Liver (tissue), 9 donors: Measurements from ENCODE around the gene SSR3. TPM values are rescaled to one million over a fixed set of nuclear protein-coding genes. Genes with fewer than 3 reads are reported as not detected.

ENCODE experiments used
- DNase-seq: peaks from one replicate; pipeline ENCODE4 v3.0.0-alpha.2; 2017; ENCODE audit warnings: low spot score
- H3K27ac ChIP-seq, 2 donors: one replicate each; pipeline ENCODE4 v1.7.0; 2013; ENCODE audit warnings: inconsistent platforms in 2 of 2, low read length in 2 of 2, control low read depth in 1 of 2, low read depth in 1 of 2, mild to moderate bottlenecking in 1 of 2
- H3K27me3 ChIP-seq, 4 donors: one replicate each; pipeline versions ENCODE4 v1.6.1 to v1.7.0; 2013; ENCODE audit warnings: low read length in 3 of 4, inconsistent platforms in 1 of 4, mild to moderate bottlenecking in 1 of 4, moderate library complexity in 1 of 4; ENCODE audit not compliant: control insufficient read depth in 4 of 4, insufficient read depth in 4 of 4
- H3K36me3 ChIP-seq, 4 donors: one replicate each; pipeline versions ENCODE4 v1.6.1 to v1.7.0; 2013; ENCODE audit warnings: low read length in 3 of 4, mild to moderate bottlenecking in 3 of 4, low read depth in 1 of 4, moderate library complexity in 1 of 4; ENCODE audit not compliant: control insufficient read depth in 4 of 4, insufficient read depth in 3 of 4
- H3K4me1 ChIP-seq, 4 donors: one replicate each; pipeline versions ENCODE4 v1.6.1 to v1.7.0; 2013; ENCODE audit warnings: low read length in 3 of 4, mild to moderate bottlenecking in 3 of 4, moderate library complexity in 1 of 4; ENCODE audit not compliant: control insufficient read depth in 4 of 4, insufficient read depth in 4 of 4
- H3K4me3 ChIP-seq, 3 donors: one replicate each; pipeline versions ENCODE4 v1.6.1 to v1.7.0; 2013; ENCODE audit warnings: low read length in 3 of 3, control low read depth in 1 of 3, low read depth in 1 of 3, mild to moderate bottlenecking in 1 of 3
- H3K9ac ChIP-seq, 2 donors: one replicate each; pipeline ENCODE4 v1.7.0; 2013; ENCODE audit warnings: low read length in 2 of 2, mild to moderate bottlenecking in 2 of 2, moderate library complexity in 2 of 2, control low read depth in 1 of 2, low read depth in 1 of 2
- H3K9me3 ChIP-seq, 4 donors: one replicate each; pipeline versions ENCODE4 v1.6.1 to v1.7.0; 2013; ENCODE audit warnings: low read length in 3 of 4; ENCODE audit not compliant: control insufficient read depth in 4 of 4
- CTCF ChIP-seq: fragments of 150-350 bp; IDR thresholded peaks from 2 replicates; pipeline ENCODE4 v1.5.1; 2017; ENCODE audit warnings: improper control_type of control experiment, low read depth, low read length; ENCODE audit not compliant: missing input control
- EGR1 ChIP-seq, 2 donors: IDR thresholded peaks; 2 replicates each; pipeline ENCODE4 v1.6.1; 2016 to 2018; ENCODE audit warnings: antibody characterized with exemption in 2 of 2, low read depth in 2 of 2
- FOXA1 ChIP-seq: IDR thresholded peaks from 2 replicates; pipeline ENCODE4 v1.6.1; 2016; ENCODE audit warnings: antibody characterized with exemption
- FOXA2 ChIP-seq: IDR thresholded peaks from 2 replicates; pipeline ENCODE4 v1.6.1; 2016; ENCODE audit warnings: antibody characterized with exemption
- GABPA ChIP-seq, 2 donors: IDR thresholded peaks in 1 of 2; conservative IDR thresholded peaks in 1 of 2; 2 replicates each; pipeline ENCODE4 v1.6.1; 2016; ENCODE audit warnings: antibody characterized with exemption in 2 of 2, mild to moderate bottlenecking in 1 of 2, moderate library complexity in 1 of 2
- HNF4A ChIP-seq, 2 donors: conservative IDR thresholded peaks; 2 replicates each; pipeline ENCODE4 v1.6.1; 2016; ENCODE audit warnings: antibody characterized with exemption in 2 of 2, mild to moderate bottlenecking in 2 of 2
- HNF4G ChIP-seq: IDR thresholded peaks from 2 replicates; pipeline ENCODE4 v1.6.1; 2016; ENCODE audit warnings: antibody characterized with exemption
- JUND ChIP-seq, 2 donors: IDR thresholded peaks; 2 replicates each; pipeline ENCODE4 v1.6.1; 2016; ENCODE audit warnings: antibody characterized with exemption in 2 of 2
- MAX ChIP-seq: IDR thresholded peaks from 2 replicates; pipeline ENCODE4 v1.6.1; 2016; ENCODE audit warnings: antibody characterized with exemption
- NR2F2 ChIP-seq: IDR thresholded peaks from 2 replicates; pipeline ENCODE4 v1.6.1; 2016; ENCODE audit warnings: antibody characterized with exemption
- RAD21 ChIP-seq, 2 donors: IDR thresholded peaks; 2 replicates each; pipeline ENCODE4 v1.6.1; 2016; ENCODE audit warnings: antibody characterized with exemption in 2 of 2, mild to moderate bottlenecking in 2 of 2
- REST ChIP-seq: IDR thresholded peaks from 2 replicates; pipeline ENCODE4 v1.6.1; 2016; ENCODE audit warnings: antibody characterized with exemption, mild to moderate bottlenecking
- RXRA ChIP-seq, 2 donors: IDR thresholded peaks; 2 replicates each; pipeline ENCODE4 v1.6.1; 2017 to 2018; ENCODE audit warnings: antibody characterized with exemption in 2 of 2, mild to moderate bottlenecking in 1 of 2
- SP1 ChIP-seq: IDR thresholded peaks from 2 replicates; pipeline ENCODE4 v1.6.1; 2018; ENCODE audit warnings: antibody characterized with exemption, mild to moderate bottlenecking
- TAF1 ChIP-seq: conservative IDR thresholded peaks from 2 replicates; pipeline ENCODE4 v1.6.1; 2016; ENCODE audit warnings: antibody characterized with exemption, mild to moderate bottlenecking
- YY1 ChIP-seq: IDR thresholded peaks from 2 replicates; pipeline ENCODE4 v1.6.1; 2016; ENCODE audit warnings: antibody characterized with exemption, mild to moderate bottlenecking
- WGBS: extraction: QIAGEN DNeasy Blood & Tissue Kit; methylation state at CpG from one replicate; pipeline ENCODE4 v1.1.7; 2013; 5-methylcytosine and 5-hydroxymethylcytosine counted together
- polyA plus RNA-seq, 2 donors: library from polyadenylated mRNA; stranded (reverse) in 1 of 2; unstranded in 1 of 2; fragments of 200-250 nt in 1 of 2; fragments of >200 nt in 1 of 2; fragmentation: Nextera tagmentation in 1 of 2; extraction: Ambion mirVana in 1 of 2; gene quantifications; one replicate each; pipeline versions ENCODE4 v1.2.1 to v1.2.3, GENCODE V29; 2013 to 2015
- total RNA-seq, 2 donors: library from RNA; depleted of rRNA; stranded (reverse); fragments of >200 nt; gene quantifications; one replicate each; pipeline ENCODE4 v1.2.3, GENCODE V29; 2014
- TF ChIP-seq, protein P1 (sequence below): IDR thresholded peaks from 2 replicates; pipeline ENCODE4 v1.6.1; 2016; ENCODE audit warnings: antibody characterized with exemption
- TF ChIP-seq, protein P2 (sequence below): IDR thresholded peaks from 2 replicates; pipeline ENCODE4 v1.6.1; 2016; ENCODE audit warnings: antibody characterized with exemption
- donor health status: healthy.
- donor health status: healthy.
- donor health status: healthy.
- donor health status: healthy.
- donor health status: healthy.

The SSR3 gene
- total and polyA plus RNA-seq, 4 donors, result 63.7 to 168 (median 115) TPM

- Histone ChIP-seq H3K36me3 (no peaks in the 10 kb centered on the region), H3K9me3 (no peaks in the 10 kb centered on the region), H3K4me1 (no peaks in the 10 kb centered on the region), H3K9ac (no peak overlapping the region), H3K27me3 (no peaks in the 10 kb centered on the region), H3K4me3 (no peak overlapping the region), H3K27ac (no peak overlapping the region)
- TF ChIP-seq YY1 (no peak), FOXA1 (no peak), HNF4A (conservative IDR thresholded peaks at IDR 0.05) (no peak), TAF1 (no peak), JUND (IDR thresholded peaks at IDR 0.05) (no peak), NR2F2 (no peak), REST (no peak), EGR1 (IDR thresholded peaks at IDR 0.05; ENCODE audit: low read depth in 2 of 2) (no peak)
- TF ChIP-seq, protein P1, sequence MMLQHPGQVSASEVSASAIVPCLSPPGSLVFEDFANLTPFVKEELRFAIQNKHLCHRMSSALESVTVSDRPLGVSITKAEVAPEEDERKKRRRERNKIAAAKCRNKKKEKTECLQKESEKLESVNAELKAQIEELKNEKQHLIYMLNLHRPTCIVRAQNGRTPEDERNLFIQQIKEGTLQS, result no peak
- 91% methylated on average over 4 of the region's 4 CpGs for WGBS
- DNase-seq, result no peak
These were observed 32.2 kb downstream of the SSR3 start for GRCh38 chr3:156522673-156523072.

- H3K9ac ChIP-seq, result no peak overlapping the region
- H3K4me1 ChIP-seq, result no peaks in the 10 kb centered on the region
- no peak overlapping the region for H3K4me3 ChIP-seq
- H3K27ac ChIP-seq, result no peak overlapping the region
- WGBS, result 92% methylated on average over 1 of the region's 1 CpG
- H3K9me3 ChIP-seq, result no peaks in the 10 kb centered on the region
- H3K36me3 ChIP-seq, result no peaks in the 10 kb centered on the region
- DNase-seq, result no peak
- no peaks in the 10 kb centered on the region for H3K27me3 ChIP-seq
- TF ChIP-seq HNF4G, result no peak
- TF ChIP-seq EGR1 (IDR thresholded peaks at IDR 0.05; ENCODE audit: low read depth in 2 of 2), result no peak
- TF ChIP-seq RAD21 (IDR thresholded peaks at IDR 0.05), result no peak
- no peak for TF ChIP-seq FOXA2
- TF ChIP-seq FOXA1, result no peak
- TF ChIP-seq, protein P2, sequence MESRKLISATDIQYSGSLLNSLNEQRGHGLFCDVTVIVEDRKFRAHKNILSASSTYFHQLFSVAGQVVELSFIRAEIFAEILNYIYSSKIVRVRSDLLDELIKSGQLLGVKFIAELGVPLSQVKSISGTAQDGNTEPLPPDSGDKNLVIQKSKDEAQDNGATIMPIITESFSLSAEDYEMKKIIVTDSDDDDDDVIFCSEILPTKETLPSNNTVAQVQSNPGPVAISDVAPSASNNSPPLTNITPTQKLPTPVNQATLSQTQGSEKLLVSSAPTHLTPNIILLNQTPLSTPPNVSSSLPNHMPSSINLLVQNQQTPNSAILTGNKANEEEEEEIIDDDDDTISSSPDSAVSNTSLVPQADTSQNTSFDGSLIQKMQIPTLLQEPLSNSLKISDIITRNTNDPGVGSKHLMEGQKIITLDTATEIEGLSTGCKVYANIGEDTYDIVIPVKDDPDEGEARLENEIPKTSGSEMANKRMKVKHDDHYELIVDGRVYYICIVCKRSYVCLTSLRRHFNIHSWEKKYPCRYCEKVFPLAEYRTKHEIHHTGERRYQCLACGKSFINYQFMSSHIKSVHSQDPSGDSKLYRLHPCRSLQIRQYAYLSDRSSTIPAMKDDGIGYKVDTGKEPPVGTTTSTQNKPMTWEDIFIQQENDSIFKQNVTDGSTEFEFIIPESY, result no peak
- no peak for TF ChIP-seq JUND (IDR thresholded peaks at IDR 0.05)
- no peak for TF ChIP-seq CTCF
- no peak for TF ChIP-seq SP1
- TF ChIP-seq REST, result no peak
- no peak for TF ChIP-seq HNF4A (conservative IDR thresholded peaks at IDR 0.05)
- no peak for TF ChIP-seq GABPA (IDR thresholded peaks at IDR 0.05 in 1 of 2, conservative IDR thresholded peaks at IDR 0.05 in 1 of 2)
- TF ChIP-seq, protein P1, result no peak
- TF ChIP-seq MAX, result no peak
- no peak for TF ChIP-seq YY1
- TF ChIP-seq NR2F2, result no peak
- TF ChIP-seq TAF1, result no peak
- no peak for TF ChIP-seq RXRA (IDR thresholded peaks at IDR 0.05)
These were observed 35.2 kb downstream of the SSR3 start for GRCh38 chr3:156519758-156520162.
